Prostate gland (tissue), 2 donors: ENCODE measurements around the gene MALRD1. TPM values are rescaled to one million over a fixed set of nuclear protein-coding genes. Genes with fewer than 3 reads are reported as not detected.

Experiments
- DNase-seq: peaks from one replicate; pipeline ENCODE4 v3.0.0-alpha.2; 2019; ENCODE audit warnings: low spot score
- H3K27ac ChIP-seq, 2 donors: fragments of 200-600 bp; sonication (generic); 2 replicates each; pipeline ENCODE4 v1.5.1; 2017 to 2019
- H3K27me3 ChIP-seq: fragments of 200-600 bp; sonication (generic); replicated peaks from 2 replicates; pipeline ENCODE4 v1.5.1; 2019; ENCODE audit not compliant: insufficient read depth
- H3K36me3 ChIP-seq, 2 donors: fragments of 200-600 bp; sonication (generic); 1 replicate in 1 of 2; 2 replicates in 1 of 2; pipeline versions ENCODE4 v1.5.1 to v1.8.1; 2017 to 2019
- H3K4me1 ChIP-seq: fragments of 200-600 bp; sonication (generic); replicated peaks from 2 replicates; pipeline ENCODE4 v1.5.1; 2019
- H3K4me3 ChIP-seq, 2 donors: fragments of 200-600 bp; sonication (generic); 2 replicates each; pipeline ENCODE4 v1.5.1; 2017 to 2019
- H3K9me3 ChIP-seq: fragments of 200-600 bp; sonication (generic); 2 replicates; pipeline ENCODE4 v1.5.1; 2017
- POLR2A ChIP-seq: fragments of 450-650 bp; IDR thresholded peaks from one replicate; pipeline ENCODE4 v1.6.1; 2016; ENCODE audit warnings: antibody characterized with exemption, mild to moderate bottlenecking
- POLR2AphosphoS5 ChIP-seq: sonication (generic); formaldehyde crosslinking; IDR thresholded peaks from one replicate; pipeline ENCODE4 v1.6.1; 2017; ENCODE audit warnings: antibody characterized with exemption
- WGBS: methylation state at CpG from one replicate; pipeline ENCODE4 v1.1.5; 2018; 5-methylcytosine and 5-hydroxymethylcytosine counted together
- intact Hi-C: fragments of 100-400 bp; cut with DNase I; formaldehyde crosslinking; loops from one replicate; pipeline ENCODE4 v1.14.2; 2022
- total RNA-seq, 2 donors: library from RNA; depleted of rRNA; stranded (reverse); fragments of >200 nt; gene quantifications; one replicate each; pipeline ENCODE4 v1.1.0, GENCODE V29; 2016
- TF ChIP-seq, protein P1 (sequence below), 4 experiments: fragments of 200-600 bp in 2 of 4; fragments of 450-650 bp in 2 of 4; sonication (generic) in 2 of 4; IDR thresholded peaks; 1 replicate in 3 of 4; 2 replicates in 1 of 4; pipeline ENCODE4 v1.5.1; 2016 to 2019; ENCODE audit warnings: antibody characterized with exemption in 4 of 4, mild to moderate bottlenecking in 2 of 4, moderate library complexity in 2 of 4

MALRD1 gene
- total RNA-seq, 2 donors from 2014 or later: 2.1 TPM; not detected in 1

- H3K4me1 ChIP-seq: no peaks in the 10 kb centered on the region
- no peak for DNase-seq
- H3K4me3 ChIP-seq: no peak overlapping the region
- H3K9me3 ChIP-seq: no peaks in the 10 kb centered on the region
- H3K36me3 ChIP-seq: no peaks in the 10 kb centered on the region
- WGBS: 51% methylated on average over 3 of the region's 3 CpGs
- TF ChIP-seq POLR2A: no peak
- no peak for TF ChIP-seq POLR2AphosphoS5
- TF ChIP-seq, protein P1, sequence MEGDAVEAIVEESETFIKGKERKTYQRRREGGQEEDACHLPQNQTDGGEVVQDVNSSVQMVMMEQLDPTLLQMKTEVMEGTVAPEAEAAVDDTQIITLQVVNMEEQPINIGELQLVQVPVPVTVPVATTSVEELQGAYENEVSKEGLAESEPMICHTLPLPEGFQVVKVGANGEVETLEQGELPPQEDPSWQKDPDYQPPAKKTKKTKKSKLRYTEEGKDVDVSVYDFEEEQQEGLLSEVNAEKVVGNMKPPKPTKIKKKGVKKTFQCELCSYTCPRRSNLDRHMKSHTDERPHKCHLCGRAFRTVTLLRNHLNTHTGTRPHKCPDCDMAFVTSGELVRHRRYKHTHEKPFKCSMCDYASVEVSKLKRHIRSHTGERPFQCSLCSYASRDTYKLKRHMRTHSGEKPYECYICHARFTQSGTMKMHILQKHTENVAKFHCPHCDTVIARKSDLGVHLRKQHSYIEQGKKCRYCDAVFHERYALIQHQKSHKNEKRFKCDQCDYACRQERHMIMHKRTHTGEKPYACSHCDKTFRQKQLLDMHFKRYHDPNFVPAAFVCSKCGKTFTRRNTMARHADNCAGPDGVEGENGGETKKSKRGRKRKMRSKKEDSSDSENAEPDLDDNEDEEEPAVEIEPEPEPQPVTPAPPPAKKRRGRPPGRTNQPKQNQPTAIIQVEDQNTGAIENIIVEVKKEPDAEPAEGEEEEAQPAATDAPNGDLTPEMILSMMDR (IDR thresholded peaks at IDR 0.05): no peak
- intact Hi-C loops: no loop called here
- no peaks in the 10 kb centered on the region for H3K27me3 ChIP-seq
- no peak overlapping the region for H3K27ac ChIP-seq
Measured at GRCh38 chr10:19480353-19480752, 431.8 kb downstream of the MALRD1 start.

DNA sequence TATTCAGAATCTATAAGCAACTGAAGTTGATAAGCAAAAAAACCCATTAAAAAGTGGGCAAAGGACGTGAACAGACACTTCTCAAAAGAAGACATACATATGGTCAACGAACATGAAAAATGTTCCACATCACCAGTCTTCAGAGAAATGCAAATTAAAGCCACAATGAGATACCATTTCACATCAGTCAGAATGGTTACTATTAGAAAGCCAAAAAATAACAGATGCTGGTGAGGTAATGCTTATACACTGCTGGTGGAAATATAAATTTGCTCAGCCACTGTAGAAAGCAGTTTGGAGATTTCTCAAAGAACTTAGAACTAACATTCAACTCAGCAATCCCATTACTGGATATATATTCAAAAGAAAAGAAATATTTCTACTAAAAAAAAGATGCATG, 434.8 kb downstream of the MALRD1 start:
- H3K27me3 ChIP-seq: no peaks in the 10 kb centered on the region
- H3K9me3 ChIP-seq: no peaks in the 10 kb centered on the region
- 83% methylated on average over 2 of the region's 2 CpGs for WGBS
- intact Hi-C loops: no loop called here
- no peaks in the 10 kb centered on the region for H3K36me3 ChIP-seq
- no peak for DNase-seq
- H3K27ac ChIP-seq: no peak overlapping the region
- H3K4me1 ChIP-seq: no peaks in the 10 kb centered on the region
- TF ChIP-seq, protein P1 (IDR thresholded peaks at IDR 0.05): no peak
- no peak for TF ChIP-seq POLR2AphosphoS5
- no peak for TF ChIP-seq POLR2A
- H3K4me3 ChIP-seq: no peak overlapping the region

DNA sequence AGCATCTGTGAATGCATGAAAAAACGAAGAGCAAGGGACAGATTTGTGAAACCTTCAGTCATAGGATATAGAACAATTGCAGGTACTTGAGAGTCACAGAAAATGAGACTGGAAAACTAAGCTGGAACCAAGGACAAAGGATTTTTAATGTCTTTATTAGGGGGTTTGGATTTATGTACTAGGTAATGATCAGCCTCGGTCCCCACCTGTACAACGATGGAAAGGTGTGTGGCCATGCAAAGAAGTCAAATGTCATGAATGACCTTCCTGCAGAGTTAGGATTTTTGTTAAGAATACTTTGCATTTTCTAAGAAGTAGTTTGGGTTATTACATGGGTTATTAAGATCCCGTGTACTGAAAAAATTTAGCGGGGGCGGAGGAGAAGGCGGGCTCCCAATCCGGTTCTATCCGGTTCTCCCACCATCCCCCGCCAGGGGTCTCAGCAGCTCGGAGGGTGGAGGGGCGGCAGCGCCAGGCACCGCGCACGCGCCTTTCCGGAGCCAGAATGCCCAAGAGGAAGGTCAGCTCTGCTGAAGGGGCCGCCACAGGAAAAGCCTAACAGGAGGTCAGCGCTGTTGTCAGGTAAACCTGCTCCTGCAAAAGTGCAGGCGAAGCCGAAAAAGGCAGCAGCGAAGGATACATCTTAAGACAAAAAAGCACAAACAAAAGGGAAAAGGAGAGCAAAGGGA, 440.1 kb downstream of the MALRD1 start:
- no peaks in the 10 kb centered on the region for H3K27me3 ChIP-seq
- H3K9me3 ChIP-seq: no peaks in the 10 kb centered on the region
- no peak overlapping the region for H3K4me3 ChIP-seq
- H3K36me3 ChIP-seq: no peaks in the 10 kb centered on the region
- no peak overlapping the region for H3K27ac ChIP-seq
- TF ChIP-seq POLR2AphosphoS5 (no peak), POLR2A (no peak)
- TF ChIP-seq, protein P1 (IDR thresholded peaks at IDR 0.05): no peak
- no peaks in the 10 kb centered on the region for H3K4me1 ChIP-seq
- DNase-seq: no peak
- intact Hi-C loops: no loop called here
- whole genome bisulfite sequencing: 39% methylated on average over 23 of the region's 23 CpGs

DNA sequence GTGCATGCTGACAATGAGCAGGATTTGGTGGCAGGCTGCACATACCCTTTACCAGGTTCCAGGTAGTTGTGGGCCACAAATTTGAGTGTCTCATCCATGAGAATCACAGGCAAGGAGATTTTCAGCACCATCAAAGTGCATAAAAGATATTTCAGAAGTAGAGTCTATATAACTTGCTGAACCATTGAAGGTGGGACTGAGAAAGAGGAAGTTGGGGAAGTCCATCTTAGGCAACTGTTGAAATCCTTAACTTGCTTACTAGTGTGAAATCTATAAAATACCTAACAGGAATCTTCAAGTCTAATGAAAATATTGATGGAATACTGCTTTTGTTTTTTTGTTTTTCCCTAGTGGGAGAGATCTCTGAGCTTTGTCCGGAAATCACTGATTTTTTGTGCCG, 442.6 kb downstream of the MALRD1 start:
- Histone ChIP-seq H3K36me3 (no peaks in the 10 kb centered on the region), H3K9me3 (no peaks in the 10 kb centered on the region), H3K27ac (no peak overlapping the region), H3K27me3 (no peaks in the 10 kb centered on the region), H3K4me1 (no peaks in the 10 kb centered on the region), H3K4me3 (no peak overlapping the region)
- no peak for DNase-seq
- TF ChIP-seq POLR2AphosphoS5 (no peak), POLR2A (no peak)
- TF ChIP-seq, protein P1 (IDR thresholded peaks at IDR 0.05): no peak
- intact Hi-C loops: no loop called here
- WGBS: 93% methylated on average over 2 of the region's 2 CpGs

- Histone ChIP-seq H3K4me1 (no peaks in the 10 kb centered on the region), H3K4me3 (no peak overlapping the region), H3K9me3 (no peaks in the 10 kb centered on the region), H3K36me3 (no peaks in the 10 kb centered on the region), H3K27me3 (no peaks in the 10 kb centered on the region), H3K27ac (no peak overlapping the region)
- intact Hi-C loops: no loop called here
- TF ChIP-seq, protein P1 (IDR thresholded peaks at IDR 0.05): no peak
- TF ChIP-seq POLR2AphosphoS5: no peak
- no peak for TF ChIP-seq POLR2A
- 93% methylated on average over 3 of the region's 3 CpGs for WGBS
- DNase-seq: no peak
Measured at GRCh38 chr10:19493917-19494316, 445.3 kb downstream of the MALRD1 start.
